WERI-Rb-1 (cell line): ENCODE data around the gene HACD1.

Experiments
- DNase-seq: peaks from one replicate; pipeline ENCODE4 v3.0.0-alpha.2; 2020
- H3K27ac ChIP-seq: fragments of 250-450 bp; sonication (Bioruptor Pico); 2 replicates; pipeline ENCODE4 v1.5.1; 2020; ENCODE audit warnings: mild to moderate bottlenecking, moderate library complexity
- H3K27me3 ChIP-seq: fragments of 250-450 bp; sonication (Bioruptor Pico); 2 replicates; pipeline ENCODE4 v1.5.1; 2021; ENCODE audit warnings: mild to moderate bottlenecking, low read depth, moderate library complexity; ENCODE audit not compliant: insufficient read depth, severe bottlenecking
- H3K36me3 ChIP-seq: fragments of 250-450 bp; sonication (Bioruptor Pico); 2 replicates; pipeline ENCODE4 v1.5.1; 2020; ENCODE audit warnings: mild to moderate bottlenecking, moderate library complexity
- H3K4me3 ChIP-seq: 2 replicates; pipeline ENCODE4 v1.5.1; 2011; ENCODE audit warnings: low read depth, mild to moderate bottlenecking, control low read depth, low read length
- H3K9me3 ChIP-seq: fragments of 250-450 bp; sonication (Bioruptor Pico); 2 replicates; pipeline ENCODE4 v1.5.1; 2021; ENCODE audit warnings: mild to moderate bottlenecking, moderate library complexity; ENCODE audit not compliant: severe bottlenecking
- TF ChIP-seq, protein P1 (sequence below): IDR thresholded peaks from 2 replicates; pipeline ENCODE4 v1.5.1; 2011; ENCODE audit warnings: low read depth, mild to moderate bottlenecking, control low read depth, inconsistent platforms, low read length

HACD1 gene

DNA sequence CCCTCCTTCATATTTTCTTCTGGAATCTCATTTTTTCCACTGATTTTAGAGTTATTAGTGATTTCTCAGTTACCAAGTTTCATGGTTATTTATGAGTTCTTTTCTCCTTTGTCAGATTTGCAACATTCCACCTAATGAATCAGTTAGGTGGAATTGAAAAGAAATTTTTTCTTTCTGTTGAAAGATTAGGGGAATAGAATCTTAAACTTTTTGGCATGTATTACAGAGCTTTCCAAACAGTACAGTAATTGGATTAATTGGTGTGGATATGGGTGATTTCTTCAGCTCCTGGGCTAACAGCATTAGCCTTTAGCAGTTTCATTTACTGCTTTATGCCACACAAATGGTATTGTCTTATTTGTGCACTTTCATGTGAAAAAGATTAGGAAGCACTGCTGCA lies 43.7 kb upstream of the HACD1 start:
- Histone ChIP-seq H3K9me3 (no peaks in the 10 kb centered on the region), H3K27me3 (no peaks in the 10 kb centered on the region), H3K4me3 (no peak overlapping the region), H3K36me3 (no peaks in the 10 kb centered on the region), H3K27ac (no peak overlapping the region)
- TF ChIP-seq, protein P1, sequence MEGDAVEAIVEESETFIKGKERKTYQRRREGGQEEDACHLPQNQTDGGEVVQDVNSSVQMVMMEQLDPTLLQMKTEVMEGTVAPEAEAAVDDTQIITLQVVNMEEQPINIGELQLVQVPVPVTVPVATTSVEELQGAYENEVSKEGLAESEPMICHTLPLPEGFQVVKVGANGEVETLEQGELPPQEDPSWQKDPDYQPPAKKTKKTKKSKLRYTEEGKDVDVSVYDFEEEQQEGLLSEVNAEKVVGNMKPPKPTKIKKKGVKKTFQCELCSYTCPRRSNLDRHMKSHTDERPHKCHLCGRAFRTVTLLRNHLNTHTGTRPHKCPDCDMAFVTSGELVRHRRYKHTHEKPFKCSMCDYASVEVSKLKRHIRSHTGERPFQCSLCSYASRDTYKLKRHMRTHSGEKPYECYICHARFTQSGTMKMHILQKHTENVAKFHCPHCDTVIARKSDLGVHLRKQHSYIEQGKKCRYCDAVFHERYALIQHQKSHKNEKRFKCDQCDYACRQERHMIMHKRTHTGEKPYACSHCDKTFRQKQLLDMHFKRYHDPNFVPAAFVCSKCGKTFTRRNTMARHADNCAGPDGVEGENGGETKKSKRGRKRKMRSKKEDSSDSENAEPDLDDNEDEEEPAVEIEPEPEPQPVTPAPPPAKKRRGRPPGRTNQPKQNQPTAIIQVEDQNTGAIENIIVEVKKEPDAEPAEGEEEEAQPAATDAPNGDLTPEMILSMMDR, result no peak
- no peak for DNase-seq

- Histone ChIP-seq H3K27me3 (no peaks in the 10 kb centered on the region), H3K27ac (no peak overlapping the region), H3K9me3 (no peaks in the 10 kb centered on the region), H3K36me3 (no peaks in the 10 kb centered on the region), H3K4me3 (no peak overlapping the region)
- no peak for DNase-seq
- TF ChIP-seq, protein P1, result no peak
These were observed 42.2 kb upstream of the HACD1 start for GRCh38 chr10:17659365-17659764.

- H3K9me3 ChIP-seq, result no peaks in the 10 kb centered on the region
- H3K36me3 ChIP-seq, result no peaks in the 10 kb centered on the region
- DNase-seq, result no peak
- TF ChIP-seq, protein P1, result no peak
- no peak overlapping the region for H3K27ac ChIP-seq
- no peaks in the 10 kb centered on the region for H3K27me3 ChIP-seq
- H3K4me3 ChIP-seq, result no peak overlapping the region
These were observed 39.9 kb upstream of the HACD1 start for GRCh38 chr10:17657103-17657500.

GRCh38 chr10:17655567-17656146 lies 38.5 kb upstream of the HACD1 start:
- Histone ChIP-seq H3K36me3 (no peaks in the 10 kb centered on the region), H3K27me3 (no peaks in the 10 kb centered on the region), H3K27ac (no peak overlapping the region), H3K4me3 (no peak overlapping the region), H3K9me3 (no peaks in the 10 kb centered on the region)
- TF ChIP-seq, protein P1, result no peak
- DNase-seq, result no peak

DNA sequence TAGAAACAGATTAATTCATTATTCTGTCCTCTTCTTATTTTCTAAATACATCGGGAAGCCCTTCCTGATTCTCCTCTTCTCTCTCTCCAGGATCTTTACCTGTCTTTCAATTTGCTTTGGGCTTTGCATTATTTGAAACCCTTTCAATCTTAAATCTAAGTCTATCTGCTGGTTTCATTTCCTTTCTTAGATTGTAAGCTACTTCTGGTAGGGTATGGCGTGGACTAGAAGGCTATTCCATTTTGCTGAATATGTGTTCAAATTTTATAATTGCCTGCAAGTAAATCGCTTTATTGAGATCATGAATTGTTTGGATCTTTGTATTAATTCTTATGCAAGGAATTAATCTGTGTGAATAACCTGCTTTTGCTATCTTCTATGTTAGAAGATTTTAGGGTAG lies 37.8 kb upstream of the HACD1 start:
- Histone ChIP-seq H3K27ac (no peak overlapping the region), H3K27me3 (no peaks in the 10 kb centered on the region), H3K9me3 (no peaks in the 10 kb centered on the region), H3K4me3 (no peak overlapping the region), H3K36me3 (no peaks in the 10 kb centered on the region)
- no peak for DNase-seq
- TF ChIP-seq, protein P1, result no peak

GRCh38 chr10:17652585-17652984 lies 35.4 kb upstream of the HACD1 start:
- TF ChIP-seq, protein P1, result no peak
- H3K4me3 ChIP-seq, result no peak overlapping the region
- no peak for DNase-seq

More at GRCh38 chr10:17652585-17652984, 35.4 kb upstream of the HACD1 start:
- no peaks in the 10 kb centered on the region for H3K9me3 ChIP-seq
- H3K27me3 ChIP-seq, result no peaks in the 10 kb centered on the region
- H3K27ac ChIP-seq, result no peak overlapping the region
- H3K36me3 ChIP-seq, result peaks cover 4% of the 10 kb centered on the region; the same call in 1 of the 2 replicates
